Fibroblast of upper back skin (primary cell): Measurements from ENCODE around the gene GFER.

ENCODE experiments used
- DNase-seq: peaks from one replicate; pipeline ENCODE4 v3.0.0-alpha.2; 2013

Gene GFER

DNA sequence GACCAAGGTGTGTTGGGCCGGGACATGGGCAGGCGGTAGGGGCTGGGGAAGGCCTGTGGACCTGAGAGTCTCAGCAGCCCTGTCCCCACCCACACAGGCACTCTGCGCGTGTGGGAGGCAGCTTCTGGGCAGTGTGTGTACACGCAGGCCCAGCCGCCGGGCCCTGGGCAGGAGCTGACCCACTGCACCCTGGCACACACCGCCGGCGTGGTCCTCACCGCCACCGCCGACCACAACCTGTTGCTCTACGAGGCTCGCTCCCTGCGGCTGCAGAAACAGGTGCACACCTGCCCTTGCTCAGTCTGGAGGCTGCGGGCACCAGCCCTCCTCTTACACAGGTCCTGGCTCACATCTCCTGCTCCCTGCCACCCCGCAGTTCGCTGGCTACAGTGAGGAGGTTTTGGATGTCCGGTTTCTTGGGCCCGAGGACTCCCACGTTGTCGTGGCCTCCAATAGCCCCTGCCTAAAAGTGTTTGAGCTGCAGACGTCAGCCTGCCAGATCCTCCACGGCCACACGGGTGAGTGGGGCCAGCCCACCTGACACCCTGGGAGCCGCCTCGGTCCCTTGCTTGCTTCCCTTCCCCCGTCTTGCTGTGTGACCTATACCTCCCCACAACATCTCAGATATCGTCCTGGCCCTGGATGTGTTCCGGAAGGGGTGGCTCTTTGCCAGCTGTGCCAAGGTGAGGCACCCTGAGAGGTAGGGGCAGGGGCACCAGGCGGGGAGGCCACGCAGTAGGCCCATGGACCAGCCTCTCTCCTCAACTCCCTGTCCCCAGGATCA is 8.4 kb upstream of the GFER start:
- no peak for DNase-seq

DNA sequence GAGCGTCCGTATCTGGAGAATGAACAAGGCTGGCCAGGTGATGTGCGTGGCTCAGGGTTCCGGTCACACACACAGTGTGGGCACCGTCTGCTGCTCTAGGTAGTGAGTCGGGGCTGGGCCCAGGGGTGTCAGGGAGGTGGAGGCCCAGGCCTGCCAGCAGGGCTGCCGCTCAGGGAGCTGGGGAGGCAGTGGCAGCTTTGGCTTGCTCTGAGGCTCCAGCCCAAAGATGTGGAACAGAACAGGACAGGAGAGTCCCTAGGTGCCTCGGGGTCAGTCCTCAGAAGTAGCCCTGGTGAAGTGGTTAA is 7.8 kb upstream of the GFER start:
- no peak for DNase-seq

DNA sequence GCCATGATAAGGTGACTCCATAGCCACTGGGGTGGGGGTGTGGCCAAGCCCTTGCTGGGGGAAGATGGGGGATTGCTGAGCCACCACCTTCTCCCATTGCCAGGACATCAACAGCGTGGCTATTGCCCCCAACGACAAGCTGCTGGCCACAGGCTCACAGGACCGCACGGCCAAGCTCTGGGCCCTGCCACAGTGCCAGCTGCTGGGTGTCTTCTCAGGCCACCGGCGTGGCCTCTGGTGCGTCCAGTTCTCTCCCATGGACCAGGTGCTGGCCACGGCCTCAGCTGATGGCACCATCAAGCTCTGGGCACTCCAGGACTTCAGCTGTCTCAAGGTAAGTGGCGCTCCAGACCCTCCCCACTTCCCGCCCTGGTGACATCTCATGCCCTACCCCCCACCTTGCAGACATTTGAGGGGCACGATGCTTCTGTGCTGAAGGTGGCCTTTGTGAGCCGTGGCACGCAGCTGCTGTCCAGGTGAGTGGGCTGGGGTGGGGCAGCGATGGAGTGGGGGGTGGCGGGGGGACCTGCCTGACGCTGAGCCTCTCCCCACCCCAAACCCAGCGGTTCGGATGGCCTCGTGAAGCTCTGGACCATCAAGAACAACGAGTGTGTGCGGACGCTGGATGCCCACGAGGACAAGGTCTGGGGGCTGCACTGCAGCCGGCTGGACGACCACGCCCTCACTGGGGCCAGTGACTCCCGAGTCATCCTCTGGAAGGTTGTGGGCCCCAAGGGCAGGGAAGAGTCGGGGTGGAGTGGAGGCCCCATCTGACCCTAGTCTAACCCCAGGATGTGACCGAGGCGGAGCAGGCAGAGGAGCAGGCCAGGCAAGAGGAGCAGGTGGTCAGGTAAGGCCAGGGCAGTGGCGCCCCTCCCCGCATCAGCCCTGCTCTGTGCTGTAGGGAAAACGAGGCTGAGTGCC is 6.8 kb upstream of the GFER start:
- no peak for DNase-seq

DNA sequence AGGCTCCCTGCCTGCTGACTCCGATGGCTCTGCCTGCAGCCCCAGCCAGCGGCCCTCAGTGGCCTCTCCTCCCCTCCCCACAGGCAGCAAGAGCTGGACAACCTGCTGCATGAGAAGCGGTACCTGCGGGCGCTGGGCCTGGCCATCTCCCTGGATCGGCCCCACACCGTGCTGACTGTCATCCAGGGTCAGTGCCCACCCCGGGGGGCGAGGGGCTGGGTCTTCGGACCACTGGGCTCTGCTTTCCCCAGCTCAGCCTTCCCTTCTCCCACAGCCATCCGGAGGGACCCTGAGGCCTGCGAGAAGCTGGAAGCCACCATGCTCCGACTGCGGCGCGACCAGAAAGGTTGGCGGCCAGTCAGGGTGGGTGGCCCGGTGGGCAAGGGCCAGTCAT is 6.1 kb upstream of the GFER start:
- no peak for DNase-seq

DNA sequence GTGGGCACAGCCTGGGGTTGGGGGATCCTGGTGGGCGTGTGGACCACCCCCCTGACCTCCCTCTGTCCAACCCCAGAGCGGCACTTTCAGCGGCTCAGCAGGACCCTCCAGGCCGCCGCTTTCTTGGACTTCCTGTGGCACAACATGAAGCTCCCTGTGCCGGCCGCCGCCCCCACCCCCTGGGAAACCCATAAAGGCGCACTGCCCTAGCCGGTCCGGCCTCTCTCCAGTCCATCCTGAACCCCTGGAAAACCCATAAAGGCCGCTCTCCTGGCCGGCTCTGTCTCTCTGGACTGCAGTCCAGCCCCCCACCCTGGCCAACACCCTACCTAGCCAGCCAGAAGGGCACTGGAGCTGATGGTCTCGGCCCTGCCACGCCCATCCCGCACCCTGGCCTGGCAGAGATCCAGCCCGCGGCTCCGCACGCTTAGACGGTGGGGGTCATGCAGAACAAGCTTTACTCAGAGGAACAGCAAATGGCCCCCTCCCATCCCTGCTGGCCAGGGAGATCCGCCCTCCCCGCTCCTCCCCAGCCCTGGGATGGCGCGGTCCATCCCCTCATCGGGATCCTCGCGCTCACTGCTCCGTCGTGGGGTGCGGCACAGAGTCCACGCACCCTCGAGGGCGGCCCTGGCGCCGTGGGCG is 5.4 kb upstream of the GFER start:
- no peak for DNase-seq

DNA sequence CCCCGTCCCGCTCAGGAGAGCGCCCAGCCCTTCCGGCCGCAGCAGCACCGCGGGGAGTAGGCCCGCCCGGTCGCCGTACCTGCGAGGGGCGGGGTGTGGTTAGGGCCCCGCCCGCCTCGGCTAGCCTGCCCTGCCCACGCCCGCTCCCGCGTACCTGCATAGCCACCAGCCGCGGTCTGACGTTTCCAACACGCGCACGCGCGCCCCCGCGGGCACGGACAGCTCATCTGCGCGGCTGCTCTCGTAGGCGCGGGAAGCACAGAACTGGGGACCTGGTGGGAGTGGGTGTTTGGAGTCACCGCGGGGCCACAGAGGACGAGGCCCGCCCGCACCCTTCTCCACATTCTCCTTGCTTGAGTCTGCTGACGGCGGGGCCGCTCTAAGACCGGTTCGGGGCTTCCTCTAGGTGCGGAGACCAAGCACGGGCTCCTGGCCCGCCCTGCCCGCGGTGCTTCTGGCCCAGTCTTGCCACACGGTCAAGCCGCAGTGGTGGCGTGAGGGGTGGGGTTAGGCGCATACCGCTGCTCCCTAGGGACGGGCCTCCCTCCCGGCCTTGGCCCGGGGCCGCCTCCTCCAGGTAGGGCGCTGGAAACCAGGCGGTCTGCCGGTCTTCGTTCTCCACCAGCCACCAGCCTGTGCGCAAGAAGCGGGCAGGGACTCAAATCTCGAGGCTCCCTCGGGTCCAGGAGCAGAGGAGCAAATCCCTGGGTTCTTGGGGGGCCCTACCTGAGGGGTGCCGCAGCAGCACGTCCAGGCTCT is 4.5 kb upstream of the GFER start:
- DNase-seq: no peak

DNA sequence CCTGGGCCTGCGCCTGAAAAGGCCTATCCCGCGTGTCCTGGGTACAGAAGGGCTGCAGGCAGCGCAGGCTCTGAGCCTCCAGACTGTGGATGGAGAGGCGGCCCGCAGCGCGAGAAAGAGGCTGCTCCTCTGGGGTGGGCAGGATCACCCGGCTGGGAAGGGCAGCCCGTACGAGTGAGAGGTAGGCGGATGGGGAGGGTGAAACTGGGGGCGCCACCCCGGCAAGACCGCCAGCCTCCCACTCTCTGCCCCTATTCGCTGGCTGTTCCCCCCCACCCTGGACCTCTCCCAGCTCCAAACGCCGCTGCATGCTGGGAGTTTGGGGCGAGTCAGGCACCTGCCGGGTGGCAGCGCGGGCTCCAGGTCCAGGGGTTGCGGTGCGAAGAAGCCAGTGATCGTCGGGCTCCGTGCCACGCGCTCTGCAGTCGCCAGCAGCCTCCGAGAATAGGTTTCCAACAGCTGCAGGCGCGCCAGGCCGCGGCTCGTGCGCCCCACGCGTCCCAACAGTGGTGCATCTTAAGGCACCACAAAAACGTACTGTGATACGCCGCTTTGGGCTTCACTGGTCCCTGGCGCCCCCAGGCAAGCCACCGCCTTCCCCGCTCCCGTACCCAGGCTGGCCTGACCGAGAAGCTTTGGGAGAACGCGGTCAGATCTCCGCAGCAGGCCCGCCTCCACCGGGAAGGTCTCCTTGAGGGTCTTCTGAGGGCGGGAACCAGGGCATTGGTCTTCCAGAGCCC is 3.8 kb upstream of the GFER start:
- DNase-seq: no peak

DNA sequence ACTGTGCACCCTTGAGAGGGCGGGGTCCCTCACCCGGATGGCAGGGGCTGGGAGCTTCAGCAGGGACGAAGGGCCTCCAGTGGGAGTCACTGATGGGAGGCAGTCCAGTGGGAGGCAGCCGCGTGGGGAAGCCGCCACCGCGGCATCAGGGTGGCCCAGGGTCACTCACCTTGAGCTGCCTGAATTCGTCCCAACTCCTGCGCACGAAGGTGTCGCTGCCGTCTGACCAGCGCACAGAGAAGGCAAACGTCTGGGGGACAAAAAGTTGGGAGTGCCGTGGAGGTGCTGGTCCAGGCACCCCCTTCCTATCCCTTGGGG is 3.3 kb upstream of the GFER start:
- DNase-seq: no peak

DNA sequence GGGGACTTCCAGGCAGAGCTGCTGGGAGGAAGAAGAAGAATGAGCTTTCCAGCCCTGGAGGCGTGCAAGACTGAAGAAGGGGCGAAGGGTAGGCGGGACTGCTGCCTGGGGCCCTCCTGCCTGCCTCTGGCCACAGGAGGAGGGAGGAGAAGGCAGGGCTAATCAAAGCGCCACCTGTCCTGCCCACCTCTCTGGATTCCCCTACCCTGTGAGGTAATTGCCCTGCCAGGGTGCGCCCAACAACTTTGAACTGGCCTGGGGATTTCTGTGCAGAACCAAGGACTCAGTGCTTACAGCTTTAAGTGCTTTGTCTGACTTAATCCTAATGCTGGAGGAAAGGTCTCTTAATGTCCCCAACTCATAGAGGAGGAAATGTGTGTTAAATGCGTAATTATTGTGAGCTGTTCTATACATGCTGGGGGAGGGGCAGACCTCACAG is 2.6 kb upstream of the GFER start, which contains the start of gene NOXO1:
TSS of gene NOXO1 (minus strand) at position 72 of the 439 bp plus-strand sequence. CDS start 290 bp downstream, outside the sequence.
- DNase-seq: no peak

DNA sequence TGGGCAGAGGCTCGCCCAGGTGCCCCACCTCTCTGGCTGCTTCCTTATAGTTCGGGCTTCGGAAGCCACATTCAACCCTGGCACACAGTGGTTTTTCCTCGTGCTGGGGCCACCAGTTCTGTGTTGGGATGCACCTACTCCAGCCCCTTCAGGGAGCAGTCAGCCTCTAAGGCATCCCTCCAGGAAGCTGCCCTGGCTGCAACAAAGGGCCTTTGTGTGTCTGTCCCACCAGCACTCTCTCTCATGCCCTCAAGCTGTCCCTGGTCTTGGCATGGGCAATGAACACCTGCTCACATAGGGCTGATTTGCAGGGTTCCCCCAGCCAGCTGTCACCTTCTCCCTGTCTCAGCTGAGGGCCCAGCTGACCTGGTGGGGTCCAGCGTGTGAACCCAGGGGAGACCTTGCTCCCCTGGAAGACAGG is 2.0 kb upstream of the GFER start:
- DNase-seq: no peak

DNA sequence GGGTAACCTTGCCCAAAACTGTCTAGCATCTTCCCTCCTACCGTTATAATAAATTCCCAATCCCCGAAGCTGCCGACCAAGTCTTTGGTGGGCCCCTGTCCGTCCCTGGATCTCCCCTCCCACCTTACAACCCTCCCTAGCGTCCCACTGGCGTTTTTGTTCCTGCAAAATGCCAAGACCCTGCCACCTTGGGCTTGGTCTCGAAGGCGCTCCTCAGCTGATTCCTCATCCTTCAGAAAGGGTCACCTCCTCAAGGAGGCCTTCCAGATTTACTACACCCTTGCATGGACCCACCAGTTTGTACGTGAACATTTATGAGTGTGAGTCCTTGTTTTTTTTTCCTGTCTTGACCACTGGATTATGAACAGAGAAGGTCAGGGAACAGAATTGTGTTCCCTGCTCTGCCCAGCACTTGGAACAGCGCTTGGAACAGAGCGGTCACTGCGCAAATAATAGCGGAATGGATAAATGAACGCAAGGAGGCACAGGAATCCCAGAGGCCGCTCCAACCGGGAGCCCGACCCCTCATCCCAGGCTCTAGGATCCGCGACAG is 926 bp upstream of the GFER start:
- DNase-seq: no peak

DNA sequence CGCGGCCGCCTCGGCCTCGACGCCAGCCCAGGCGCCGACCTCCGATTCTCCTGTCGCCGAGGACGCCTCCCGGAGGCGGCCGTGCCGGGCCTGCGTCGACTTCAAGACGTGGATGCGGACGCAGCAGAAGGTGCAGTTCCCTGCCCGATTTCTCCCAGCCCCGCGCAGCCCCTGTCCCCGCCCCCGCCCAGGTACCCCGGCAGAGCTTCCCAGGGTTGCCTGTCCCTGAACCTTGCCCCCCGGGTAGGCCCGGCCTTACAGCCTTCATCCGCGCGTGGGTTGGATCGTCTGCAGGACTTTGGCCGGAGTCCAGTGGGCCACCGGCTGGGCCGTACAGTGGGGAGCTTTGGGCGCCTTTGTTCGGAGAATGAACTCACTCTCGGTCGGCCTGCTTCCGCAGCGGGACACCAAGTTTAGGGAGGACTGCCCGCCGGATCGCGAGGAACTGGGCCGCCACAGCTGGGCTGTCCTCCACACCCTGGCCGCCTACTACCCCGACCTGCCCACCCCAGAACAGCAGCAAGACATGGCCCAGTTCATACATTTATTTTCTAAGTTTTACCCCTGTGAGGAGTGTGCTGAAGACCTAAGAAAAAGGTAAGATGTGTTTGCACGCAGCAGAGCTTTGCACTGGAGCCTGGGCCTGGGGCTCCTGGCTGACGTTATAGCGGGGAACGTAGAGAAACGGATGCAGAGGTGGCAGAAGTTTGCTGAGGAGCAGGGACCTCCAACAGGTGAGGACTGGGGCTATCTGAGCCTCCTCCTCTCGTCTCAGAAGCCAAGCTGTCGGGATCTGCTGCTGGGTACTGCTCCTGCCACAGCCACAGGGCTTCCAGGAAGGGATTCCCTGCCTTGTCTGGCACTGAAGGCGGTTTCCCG is 593 bp downstream of the GFER start:
- peak; percentile 6 for DNase-seq

DNA sequence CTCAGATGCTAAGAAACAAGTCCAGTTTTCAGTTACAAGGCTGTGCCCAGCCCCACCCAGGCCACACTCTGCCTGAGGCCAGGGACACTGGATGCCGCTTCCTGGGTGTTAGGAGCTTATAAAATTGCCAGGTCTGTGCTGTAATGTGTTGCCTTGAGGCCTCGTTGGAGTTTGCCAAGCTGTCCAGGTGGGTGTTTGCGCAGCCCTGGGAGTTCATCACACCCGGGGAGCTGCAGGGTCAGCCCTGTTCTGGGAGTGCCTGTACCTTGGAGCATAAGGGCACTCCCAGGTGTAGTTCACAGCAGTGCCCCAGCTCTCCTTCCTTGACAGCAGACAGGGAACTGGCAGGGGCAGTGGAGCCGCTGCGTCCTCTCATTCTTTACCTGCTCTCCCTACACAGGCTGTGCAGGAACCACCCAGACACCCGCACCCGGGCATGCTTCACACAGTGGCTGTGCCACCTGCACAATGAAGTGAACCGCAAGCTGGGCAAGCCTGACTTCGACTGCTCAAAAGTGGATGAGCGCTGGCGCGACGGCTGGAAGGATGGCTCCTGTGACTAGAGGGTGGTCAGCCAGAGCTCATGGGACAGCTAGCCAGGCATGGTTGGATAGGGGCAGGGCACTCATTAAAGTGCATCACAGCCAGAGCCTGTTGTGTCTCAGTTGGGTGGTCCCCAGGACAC is 1.6 kb downstream of the GFER start:
- DNase-seq: no peak

DNA sequence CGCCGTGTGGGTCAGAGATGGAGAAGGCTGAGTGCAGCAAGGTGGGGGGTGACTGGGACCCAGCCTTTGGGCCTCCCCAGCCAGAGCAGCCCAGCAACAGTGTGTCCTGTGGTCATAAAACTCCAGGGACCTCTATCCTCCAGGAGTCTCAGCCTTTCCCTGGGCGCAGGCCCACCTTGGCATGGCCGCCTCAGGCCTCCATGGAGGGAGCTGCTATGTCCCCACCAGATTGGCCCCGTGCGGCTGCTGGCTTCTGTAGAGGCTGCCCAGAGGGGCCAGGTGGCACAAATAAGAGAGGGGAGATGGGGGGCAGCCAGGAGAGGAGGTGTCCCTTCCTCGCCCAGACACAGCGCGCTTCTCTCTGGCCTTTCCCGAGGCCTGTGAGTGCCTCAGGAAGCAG is 3.2 kb downstream of the GFER start:
- DNase-seq: no peak

DNA sequence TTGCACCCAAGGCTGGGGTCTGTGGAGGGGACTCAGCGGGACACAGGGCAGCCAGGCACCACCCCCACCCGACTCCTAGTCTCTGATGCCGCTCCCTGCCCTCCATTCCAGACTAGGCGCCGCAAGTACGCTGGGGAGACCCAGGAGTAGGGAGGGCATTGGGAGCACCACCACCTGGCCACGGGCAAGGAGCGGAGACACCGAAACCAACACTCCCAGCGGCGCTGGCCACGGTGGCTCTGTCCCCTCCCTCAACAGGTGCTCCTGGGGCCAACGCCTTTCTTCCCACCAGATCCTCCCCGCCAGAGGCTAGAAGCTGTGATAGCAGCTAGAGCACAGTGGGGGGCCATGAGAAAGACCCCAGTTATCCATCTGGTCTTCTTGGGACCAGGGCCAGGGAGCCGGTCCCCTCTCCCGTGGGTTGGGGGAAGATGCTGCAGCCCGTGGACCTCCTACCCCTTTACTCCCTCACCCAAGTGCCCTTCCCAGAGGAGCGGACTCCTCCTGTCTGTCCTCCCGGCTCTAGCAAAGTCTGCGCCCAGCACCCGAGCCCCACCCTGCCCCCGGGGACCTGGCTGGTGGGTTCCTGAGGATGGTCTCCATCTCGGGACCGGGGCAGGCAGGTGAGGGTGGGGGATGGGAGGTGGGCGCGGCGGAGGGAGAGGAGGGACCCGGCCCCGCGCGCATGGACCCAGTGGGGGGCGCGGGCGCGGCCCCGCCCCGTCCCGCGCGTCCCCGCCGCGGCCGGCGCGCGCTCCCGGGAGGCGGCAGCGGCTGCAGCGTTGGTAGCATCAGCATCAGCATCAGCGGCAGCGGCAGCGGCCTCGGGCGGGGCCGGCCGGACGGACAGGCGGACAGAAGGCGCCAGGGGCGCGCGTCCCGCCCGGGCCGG is 5.5 kb downstream of the GFER start, which contains the start of gene SYNGR3:
TSS of gene SYNGR3 (plus strand) at position 762 of the 892 bp plus-strand sequence. CDS start 133 bp downstream, outside the sequence.
- DNase-seq: no peak

DNA sequence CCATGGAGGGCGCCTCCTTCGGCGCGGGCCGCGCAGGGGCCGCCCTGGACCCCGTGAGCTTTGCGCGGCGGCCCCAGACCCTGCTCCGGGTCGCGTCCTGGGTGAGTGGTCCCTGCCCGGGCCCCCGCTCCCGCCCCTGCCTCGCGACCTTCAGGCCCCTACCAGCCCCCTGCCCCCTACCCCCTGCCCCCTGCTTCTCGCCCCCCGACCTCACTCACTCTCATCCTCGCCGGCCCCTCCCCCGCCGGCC is 6.0 kb downstream of the GFER start:
- DNase-seq: no peak

DNA sequence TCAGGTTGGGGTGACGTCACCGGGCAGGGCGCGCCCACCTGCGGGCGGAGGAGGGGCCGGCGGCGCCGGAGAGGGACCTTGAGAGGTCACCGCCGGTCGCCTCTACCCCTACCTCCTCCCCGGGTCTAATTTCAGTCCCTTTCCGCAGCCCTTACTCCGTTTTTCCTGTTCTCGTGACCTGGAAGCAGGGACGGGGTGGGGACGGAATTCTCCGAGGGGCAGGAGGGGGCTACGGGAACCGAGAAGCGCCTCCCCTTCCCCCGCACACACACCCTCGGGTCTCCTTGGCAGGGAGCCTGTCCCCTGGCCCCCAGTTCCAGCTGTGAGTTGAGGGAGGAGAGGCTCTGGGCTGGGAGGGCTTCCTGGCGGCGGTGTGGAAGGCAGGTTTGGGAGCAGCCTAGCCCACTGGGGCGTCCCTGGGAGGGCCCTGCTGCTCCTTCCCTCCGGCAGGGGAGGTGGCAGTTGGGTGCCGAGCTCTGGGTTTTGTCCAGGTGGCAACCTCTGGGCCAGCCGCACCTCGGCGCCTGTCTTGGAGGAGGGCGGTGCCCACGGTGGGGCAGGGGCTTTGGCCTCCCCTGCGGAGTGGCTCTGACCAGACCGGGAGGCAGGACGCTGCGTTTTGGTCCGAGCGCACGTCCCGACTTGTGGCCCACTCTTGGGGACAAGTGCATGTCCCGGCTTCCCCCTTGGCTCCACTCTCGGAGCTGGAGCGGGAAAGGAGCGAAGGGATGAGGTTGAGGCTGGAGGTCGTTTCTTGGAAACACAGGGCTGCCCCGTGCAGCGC is 6.5 kb downstream of the GFER start:
- no peak for DNase-seq

DNA sequence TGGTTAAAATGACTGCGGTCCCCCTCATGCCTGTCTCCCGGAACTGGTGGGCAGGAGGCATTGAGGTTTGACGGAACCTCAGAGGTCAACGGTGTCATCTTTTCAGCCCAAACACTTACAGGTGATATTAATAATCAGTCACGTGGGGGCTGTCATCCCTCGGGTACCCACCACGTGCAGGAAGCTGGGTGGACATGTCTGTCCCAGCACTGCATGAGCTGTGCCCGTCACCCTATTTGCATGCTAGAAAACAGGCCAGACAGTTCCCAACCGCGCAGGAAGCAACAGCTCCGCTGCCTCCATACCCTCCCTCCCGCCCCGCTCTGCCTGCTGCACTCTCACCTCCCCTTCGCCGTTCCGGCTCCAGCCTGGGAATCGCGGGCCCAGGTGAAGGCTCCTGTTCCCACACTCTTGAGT is 7.2 kb downstream of the GFER start:
- no peak for DNase-seq

DNA sequence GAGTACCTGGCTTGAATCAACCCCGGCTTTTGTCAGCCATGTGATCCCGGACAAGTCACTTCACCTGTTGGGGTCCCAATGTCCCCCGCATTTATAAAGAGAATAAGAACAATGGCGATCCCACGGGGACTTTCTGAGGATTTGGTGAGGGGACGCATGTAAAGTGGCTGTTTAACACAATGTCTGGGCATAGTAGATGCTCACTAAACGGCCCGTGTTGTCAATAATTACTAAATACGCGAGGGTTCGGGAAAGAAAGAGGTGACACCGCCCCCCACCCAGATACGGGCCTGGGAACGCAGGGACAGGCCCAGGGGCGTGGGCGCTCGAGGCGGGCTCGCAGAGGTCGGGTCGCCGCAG is 7.6 kb downstream of the GFER start:
- DNase-seq: no peak
